NOMO-1 treated with dmso at 0.1 percent for 144 hours (cell line): ENCODE results near the gene TAAR9.

ENCODE experiments used
- DNase-seq: peaks from one replicate; lab custom pipeline; 2025; ENCODE audit not compliant: unreplicated experiment; lab: John Stamatoyannopoulos, UW

Gene TAAR9, protein sequence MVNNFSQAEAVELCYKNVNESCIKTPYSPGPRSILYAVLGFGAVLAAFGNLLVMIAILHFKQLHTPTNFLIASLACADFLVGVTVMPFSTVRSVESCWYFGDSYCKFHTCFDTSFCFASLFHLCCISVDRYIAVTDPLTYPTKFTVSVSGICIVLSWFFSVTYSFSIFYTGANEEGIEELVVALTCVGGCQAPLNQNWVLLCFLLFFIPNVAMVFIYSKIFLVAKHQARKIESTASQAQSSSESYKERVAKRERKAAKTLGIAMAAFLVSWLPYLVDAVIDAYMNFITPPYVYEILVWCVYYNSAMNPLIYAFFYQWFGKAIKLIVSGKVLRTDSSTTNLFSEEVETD

DNA sequence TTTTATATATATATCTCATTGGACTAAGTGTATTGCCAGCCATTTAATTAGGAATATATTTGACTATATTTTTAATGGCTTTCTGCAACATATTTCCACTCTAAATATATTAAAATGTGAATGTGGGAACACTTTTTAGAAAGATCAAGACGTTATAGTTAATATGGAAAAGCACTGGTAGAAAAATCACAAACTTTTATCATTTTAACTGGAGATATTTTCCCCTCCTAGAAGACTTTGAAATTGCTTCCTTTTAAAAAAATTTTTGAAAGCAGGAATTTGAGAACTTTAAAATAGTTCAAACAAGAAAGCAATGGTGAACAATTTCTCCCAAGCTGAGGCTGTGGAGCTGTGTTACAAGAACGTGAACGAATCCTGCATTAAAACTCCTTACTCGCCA, at the start of gene TAAR9:
Gene TAAR9 (plus strand): TSS at position 301 of the 400 bp plus-strand sequence. CDS start 13 bp downstream, at position 314.
- DNase-seq = no peak

DNA sequence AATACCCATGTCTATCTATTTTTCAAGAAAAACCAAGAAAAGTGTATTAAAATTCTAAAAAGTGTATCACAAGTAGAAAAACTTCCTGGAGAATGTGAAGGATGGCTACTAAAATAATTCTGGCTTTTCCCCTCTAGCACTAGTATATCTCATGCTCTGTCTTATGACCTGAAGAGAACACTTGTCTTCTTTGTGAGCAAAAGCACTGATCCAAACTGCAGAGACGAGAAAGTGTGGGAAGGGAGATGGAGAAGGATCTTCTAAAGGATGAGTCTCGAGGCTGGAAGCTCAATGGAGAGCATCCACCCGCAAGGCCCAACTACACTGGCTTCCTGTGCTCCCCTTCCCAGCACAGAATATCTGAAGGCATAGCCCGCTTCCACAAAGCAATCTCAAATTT, 48.7 kb upstream of the TAAR9 start:
- DNase-seq = no peak

DNA sequence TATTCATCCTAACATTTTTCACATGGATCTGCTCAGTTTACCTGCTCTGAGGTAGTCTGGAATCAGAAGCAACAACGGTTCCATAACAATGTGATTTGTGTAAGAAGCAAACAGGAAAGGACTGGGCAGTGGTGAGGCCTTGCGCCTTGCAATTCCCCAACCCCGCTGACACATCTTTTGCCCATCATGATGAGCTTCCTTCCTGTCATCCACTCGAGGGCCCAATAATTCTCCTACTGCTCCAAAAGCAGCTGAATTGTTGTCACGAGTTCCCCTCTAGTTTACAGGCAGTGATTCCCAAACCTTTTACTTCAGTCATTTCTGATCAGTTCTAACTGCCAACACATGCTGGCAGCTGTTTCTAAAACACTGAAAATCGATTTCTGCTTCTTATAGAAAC, 48.1 kb upstream of the TAAR9 start:
- no peak for DNase-seq

DNA sequence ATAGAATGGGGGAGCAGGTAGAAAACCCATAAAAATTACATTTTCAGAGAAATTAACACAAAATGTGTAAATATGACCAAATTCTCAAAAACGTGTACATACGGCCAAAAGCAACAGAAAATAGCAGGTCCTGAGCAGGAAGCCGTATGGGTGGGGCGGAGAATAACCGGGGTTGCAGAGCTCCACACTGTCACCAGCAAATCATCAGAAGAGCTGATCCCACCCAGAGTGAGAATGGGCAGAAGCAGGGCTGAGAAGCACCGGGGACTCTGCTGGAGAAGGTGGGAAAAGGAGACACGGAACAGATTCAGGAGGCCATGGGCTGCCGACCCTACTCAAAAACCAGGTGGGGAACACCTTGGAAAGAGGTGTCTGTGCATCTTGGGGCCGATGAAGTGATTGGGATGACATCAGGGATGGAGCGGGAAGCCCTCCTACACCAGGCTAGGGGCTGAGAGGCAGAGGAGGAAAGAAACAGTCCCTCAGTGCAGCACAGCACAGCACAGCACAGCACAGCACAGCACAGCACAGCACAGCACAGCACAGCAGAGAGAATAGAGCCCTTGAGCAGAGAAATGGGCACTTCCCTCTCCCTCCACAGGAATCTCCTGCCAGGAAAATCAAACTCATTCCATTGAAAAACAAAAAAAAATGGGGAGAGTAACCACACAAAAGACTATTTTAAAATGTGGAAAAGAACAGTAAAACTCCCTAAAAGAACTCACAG, 47.4 kb upstream of the TAAR9 start:
- DNase-seq = no peak

DNA sequence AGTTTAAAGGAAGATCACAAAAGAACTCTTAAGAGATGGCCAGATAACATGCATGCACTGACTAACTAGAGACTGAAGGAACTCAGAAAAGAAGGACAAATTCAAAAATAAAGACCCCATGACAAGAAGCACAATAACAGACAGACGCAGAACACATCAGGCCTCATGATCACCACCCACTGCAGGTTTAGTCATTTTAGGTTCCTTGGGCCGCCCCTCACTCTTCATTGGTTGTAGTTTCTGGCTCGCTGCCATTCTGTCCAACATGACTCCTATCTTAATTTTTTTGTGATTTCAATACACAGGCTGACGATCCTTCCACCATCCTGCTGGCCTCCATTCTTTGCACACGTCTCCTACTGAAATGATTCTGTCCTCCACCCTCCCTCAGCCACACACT, 46.8 kb upstream of the TAAR9 start:
- no peak for DNase-seq

DNA sequence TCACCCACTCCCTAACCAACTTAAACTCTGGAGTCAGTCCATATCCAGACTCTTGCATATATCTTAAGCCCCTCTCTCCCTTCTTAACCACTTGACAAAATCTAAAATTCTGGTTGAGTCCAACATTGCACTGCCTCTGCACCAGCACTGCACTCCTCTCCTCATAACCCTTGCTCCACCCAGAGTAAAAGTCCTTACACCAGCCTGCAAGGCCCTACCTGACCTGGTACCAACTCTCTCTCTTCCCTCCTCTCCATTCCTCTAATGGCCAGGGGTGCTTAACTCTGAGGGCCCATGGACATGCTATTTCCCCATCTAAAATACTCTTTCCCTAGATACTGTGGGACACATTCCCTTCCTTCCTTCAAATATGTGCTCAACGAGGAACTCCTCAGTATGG, 46.2 kb upstream of the TAAR9 start:
- no peak for DNase-seq

DNA sequence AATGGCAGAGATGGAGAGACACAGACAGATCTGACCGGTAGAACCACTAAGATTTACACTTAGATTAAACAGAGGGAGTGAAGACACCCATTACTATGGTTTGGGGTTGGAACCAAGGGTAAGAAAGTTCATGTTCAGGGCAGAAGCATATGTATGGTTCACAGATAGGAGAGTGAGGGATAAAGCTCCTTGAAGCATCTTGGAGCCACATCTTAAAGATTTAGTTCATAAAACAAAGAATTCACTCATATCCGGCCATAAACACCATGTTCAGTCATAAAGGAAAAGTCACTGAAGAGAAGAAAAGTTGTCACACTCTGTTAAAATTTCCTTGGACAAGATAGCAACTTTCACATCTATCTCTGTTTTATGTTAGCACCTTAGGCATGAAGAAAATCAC, 43.1 kb upstream of the TAAR9 start:
- no peak for DNase-seq

DNA sequence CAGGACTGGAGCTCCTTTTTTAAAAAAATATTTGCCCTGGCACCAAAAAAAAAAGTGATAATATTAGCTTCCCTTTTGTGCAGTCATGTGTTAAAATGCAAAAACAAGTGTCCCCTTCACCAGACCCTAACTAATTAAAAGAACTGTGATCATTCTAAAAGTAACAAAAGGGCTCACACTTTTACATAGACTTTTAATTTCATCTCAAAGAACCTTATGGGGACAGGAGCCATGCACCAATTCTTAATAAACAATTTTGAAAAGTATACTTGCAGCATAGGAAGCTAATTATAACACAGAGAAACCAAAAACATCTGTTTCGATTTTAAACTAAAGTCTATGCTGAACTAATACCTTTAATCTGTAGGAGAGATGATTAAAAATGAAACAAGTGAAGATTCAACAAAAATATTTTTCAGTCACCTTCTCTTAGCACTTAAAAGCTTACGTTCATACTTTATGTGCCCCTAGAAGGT, 42.4 kb upstream of the TAAR9 start:
- no peak for DNase-seq

DNA sequence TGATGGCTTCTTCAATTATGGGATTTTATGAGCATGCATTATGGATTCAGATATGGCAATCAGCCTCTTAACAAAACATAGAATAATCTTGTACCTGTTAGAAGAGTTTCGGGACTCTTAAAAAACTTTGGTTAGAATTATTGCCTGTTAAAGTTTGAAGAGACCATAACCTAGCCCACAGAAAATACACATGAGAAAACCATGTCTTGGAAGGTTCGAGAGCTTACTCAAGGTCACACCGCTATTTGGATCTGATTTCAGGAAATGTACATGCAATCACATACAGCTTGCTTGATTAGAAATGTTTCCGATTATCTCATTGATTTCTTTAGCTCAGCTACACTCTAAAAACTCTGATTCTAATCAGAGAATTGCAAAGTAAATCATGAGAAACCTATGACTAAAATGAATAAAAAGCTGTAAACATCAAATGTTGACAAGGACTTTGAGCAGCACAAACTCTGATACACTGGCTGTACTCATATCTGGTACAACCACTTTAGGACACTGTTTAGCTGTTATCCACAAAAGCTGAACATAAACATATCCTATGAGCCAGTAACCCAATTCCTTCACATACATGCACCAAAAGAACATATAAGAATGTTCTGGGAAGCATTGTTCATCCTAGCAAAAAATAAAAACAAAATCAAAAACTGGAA, 41.4 kb upstream of the TAAR9 start:
- DNase-seq = no peak

DNA sequence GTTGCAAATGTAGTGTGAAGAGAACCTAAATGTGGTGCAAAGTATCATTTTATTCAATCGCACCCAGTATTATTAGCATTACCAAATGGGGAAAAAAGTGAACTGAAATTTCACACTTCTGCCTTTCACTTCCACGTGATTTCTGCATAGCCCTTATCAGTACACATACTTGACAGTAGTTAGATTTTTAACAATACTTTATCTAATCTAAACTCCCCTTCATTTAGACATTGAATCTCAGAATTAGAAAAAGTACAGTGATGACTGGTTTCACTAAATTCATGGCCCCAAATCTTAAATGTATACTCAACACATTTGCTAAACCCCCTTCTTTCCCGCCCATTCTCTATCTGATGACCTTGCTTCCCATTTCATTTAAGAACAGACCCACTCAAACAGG, 39.4 kb upstream of the TAAR9 start:
- no peak for DNase-seq

DNA sequence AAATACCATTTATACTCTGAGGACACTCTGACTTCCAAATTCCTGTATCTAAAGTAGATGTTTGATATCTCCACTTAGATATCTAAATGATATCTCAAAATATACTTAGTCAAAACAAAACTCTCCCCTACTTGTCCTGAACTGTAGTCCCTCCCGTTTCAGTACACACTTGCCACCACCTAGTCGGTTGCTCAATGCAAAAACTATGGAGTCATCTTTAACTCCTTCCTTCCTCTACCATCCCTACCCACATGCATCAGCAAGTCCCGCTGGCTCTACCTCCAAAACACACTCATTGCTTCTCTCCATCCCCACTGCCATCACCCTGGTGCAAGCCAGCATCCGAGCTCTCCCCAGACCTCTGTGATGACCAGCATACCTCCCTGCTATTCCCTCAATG, 38.3 kb upstream of the TAAR9 start:
- DNase-seq = peak; percentile 8

DNA sequence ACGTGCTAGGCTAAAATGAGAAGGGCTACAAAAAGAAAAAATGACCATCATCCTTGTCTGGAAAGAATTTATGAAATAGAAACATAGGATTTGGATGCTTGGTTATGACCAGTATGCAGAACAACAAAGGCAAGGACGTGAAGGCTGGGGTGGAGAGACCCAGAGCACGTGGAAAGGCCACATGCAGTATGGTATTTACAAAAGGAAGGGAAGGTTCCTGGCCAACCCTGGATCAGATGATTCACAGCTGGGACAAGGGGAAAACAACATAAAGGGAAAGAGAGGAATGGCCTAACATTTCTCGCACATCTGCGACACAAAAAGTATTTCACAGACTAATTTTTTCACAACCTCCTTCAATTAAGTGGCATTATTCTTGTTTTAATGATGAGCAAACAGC, 33.3 kb upstream of the TAAR9 start:
- no peak for DNase-seq

DNA sequence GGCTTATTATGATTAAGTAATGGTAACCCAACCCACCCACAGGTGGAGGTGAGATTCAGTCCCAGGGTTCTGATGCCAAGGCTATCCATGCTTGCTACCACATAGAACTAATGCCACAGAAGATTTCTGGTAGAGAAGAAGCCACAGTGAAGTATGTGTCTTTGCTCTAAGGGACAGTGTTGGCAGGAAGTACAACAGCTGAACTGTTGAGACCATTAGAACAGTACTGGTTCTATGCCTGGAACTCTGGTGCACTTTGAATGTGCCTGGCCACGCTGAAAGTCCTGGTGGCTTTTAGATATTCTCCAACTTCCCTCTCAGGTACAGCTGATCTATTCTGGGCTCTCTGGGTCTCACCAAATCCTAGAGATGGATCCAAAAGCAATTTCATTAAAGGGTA, 32.9 kb upstream of the TAAR9 start:
- DNase-seq = no peak

DNA sequence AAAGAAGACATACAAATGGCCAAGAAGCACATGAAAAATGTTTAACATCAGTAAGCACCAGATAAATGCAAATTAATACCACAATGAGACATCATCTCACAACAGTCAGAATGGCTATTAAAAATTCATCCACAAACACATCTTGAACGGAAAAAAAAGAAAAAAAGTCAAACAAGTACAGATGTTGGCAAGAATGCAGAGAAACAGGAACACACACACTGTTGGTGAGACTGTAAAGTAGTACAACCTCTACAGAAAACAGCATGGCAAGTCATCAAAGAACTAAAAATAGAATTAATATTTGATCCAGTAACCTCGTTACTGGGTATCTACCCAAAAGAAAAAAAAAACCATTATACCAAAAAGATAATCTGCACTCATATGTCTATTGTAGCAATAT, 31.6 kb upstream of the TAAR9 start:
- no peak for DNase-seq

DNA sequence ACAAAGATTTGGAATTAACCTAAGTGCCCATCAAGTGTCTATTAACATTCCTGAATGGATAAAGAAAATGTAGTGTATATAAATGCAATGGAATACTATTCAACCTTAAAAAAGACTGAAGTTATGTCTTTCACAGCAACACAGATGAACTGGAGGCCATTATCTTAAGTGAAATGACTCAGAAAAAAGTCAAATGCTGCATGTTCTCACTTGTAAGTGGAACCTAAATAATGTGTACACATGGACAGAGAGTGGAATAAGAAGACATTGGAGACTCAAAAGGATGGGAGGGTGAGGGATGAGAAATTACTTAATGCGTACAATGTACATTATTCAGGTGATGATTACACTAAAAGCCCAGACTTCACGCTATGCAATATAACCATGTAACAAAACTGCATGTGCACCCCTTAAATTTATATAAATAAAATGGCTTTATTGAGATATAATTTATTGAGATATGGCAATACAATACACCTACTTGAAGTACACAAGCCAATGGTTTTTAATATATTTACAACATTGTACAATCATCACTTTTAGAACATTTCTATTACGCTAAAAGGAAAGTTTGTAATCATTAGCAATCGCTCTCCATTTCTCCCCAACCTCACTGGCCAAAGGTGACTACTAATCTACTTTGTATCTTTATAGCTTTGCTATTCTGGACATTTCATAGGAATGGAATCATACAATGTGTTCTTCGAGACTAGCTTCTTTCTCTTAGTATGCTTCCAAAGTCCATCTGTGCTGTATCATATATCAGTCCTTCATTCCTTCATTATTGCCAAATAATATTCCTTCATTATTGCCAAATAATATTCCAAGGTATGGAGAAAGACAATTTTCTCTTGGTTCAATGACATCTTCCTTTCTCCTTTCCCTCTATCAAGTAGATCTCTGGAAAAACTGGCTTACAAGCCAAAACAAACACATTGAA, 30.9 kb upstream of the TAAR9 start:
- no peak for DNase-seq

DNA sequence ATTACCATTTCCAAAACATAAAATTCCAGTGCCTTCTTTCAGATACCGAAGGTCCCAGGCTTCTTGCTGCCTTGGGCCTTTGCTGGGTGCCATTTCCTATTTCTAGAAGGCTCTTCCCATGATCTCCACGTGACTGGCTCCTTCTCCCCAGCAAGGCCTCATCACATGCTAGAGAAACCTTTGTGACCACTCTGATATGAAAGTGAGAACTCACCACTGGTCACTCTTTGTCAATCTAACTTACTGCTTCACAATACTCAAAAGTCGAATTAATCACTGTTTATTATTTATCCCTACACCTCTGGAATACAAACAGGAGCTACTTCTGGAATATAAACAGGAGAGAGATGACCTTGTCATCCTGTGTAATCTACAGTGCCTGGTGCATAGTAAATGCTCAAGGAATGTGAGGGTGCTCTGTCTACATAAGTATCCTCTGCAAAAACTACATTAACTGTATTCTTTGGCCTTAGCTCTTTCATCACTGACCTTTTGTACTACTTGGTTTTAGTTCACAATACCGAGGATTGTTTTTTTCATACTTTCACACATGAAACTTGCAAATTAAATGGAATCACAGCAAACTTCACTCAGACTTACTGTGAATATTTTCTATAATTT, 26.8 kb upstream of the TAAR9 start:
- DNase-seq = no peak

DNA sequence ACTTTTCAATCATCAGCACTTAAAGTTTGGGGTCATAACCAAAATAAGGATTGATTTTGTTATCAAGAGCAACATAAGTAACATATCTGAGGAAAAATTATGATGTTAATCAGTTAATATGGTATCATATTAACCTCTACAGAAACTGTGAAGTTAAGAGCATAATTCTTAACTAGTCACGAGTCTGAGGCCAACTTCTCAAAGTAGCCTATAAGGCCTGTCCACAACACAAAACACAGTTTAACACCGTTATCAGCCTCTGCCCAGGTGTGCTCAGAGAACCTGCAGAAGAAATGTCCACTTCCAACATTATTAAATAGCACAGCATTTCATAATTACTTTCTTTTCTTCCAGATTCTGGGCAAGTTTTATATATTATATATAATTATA, 26.3 kb upstream of the TAAR9 start:
- no peak for DNase-seq

DNA sequence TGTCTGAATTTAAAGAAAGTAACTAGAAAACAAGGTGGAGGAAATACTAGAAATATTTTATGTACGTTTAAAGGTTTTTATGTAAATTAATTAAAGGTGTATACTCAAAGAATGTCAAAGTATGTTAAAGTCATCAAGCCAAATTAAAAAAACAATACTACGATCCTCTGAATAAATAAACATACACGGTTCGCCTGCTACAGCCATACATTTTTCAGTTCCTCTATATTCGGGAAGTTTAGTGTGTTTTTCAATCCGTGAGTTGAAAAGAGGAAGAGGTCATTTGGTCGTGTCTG, 25.8 kb upstream of the TAAR9 start:
- no peak for DNase-seq

DNA sequence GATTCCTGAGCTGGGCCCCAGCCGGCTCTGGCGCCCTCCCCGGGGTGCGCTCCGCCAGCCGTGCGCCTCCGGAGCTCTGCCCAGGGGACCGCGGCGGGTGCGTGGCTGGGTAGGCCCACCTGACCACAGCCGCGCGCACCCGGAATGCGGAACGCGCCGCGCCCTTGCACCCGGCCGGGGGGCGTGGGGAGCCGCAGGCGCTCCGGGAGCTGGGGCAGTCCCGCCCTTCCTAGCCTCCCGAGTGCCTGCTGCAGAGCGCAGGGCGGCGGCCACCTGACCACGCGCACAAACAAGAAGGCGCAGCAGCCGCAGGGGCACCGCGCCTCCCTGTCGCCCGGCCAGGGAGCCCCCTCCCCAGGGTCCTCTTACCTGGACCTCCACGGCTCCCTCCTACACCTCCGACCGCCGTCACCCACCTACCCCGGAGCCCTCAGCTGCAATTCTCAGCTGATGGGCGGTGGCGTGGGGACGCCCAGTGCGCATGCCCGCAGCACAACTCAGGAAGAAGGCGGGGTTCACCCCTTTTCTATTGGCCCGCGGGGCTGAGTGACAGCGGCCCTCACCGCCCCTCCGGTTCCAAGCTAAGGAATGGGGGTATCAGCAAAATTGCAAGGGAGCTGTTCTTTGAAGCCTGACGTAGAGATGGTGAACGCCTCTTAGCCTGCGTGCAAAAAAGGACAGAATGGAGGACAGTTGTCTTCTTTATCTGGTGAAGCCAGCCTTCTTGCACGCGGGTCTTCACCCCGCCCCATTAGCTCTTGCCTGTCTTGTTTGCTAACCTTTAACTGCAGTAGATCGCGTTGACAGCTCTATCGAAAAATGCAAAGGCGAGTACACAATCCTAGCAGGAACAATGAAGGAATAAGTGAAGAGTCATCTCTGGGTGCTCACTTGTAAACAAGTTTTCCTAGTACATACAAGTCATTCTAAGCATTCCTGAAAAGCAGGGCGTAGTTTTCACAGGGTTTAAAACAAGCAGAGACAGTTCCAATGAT, 25.1 kb upstream of the TAAR9 start, which contains the start of gene STX7:
Gene STX7 (minus strand): TSS at position 479 of the 995 bp plus-strand sequence. CDS start 9,586 bp downstream, outside the sequence.
- DNase-seq = peak; percentile 82
